Activated CD8-positive, alpha-beta memory T cell treated with anti-CD3 and anti-CD28 coated beads for 24 hours (primary cell): ENCODE measurements around the gene BIRC5.
"Not testable (repeated sequence)": the region's sequence is repeated elsewhere in the genome, so short reads cannot be mapped to it uniquely, and the experiment has no call there.

Experiments used
- DNase-seq: peaks from one replicate; pipeline ENCODE4 v3.0.0-alpha.2; 2020

BIRC5 gene

GRCh38 chr17:78214016-78214705, at the start of gene BIRC5:
TSS of gene BIRC5 (plus strand) at chr17:78214253. CDS start at chr17:78214317, 64 bp downstream.
- DNase-seq: peak; percentile 96

GRCh38 chr17:78164748-78165607, 49.1 kb upstream of the BIRC5 start:
- DNase-seq: no peak

- no peak for DNase-seq
Observed at GRCh38 chr17:78166416-78166815, 47.6 kb upstream of the BIRC5 start.

GRCh38 chr17:78168242-78168902, 45.7 kb upstream of the BIRC5 start, which contains the start of gene SYNGR2:
TSS of gene SYNGR2 (plus strand) at chr17:78168581. CDS start at chr17:78168617, 36 bp downstream.
- DNase-seq: peak; percentile 93

- peak; percentile 84 for DNase-seq
Observed at GRCh38 chr17:78168903-78169793, 44.9 kb upstream of the BIRC5 start.

- DNase-seq: no peak
Observed at GRCh38 chr17:78170692-78171590, 43.1 kb upstream of the BIRC5 start.

GRCh38 chr17:78171591-78172248, 42.3 kb upstream of the BIRC5 start:
- not testable (repeated sequence) for DNase-seq

- peak; percentile 61 for DNase-seq
Observed at GRCh38 chr17:78172249-78173051, 41.6 kb upstream of the BIRC5 start.

GRCh38 chr17:78173097-78173715, 40.8 kb upstream of the BIRC5 start:
- DNase-seq: peak; percentile 63

GRCh38 chr17:78174346-78174869, 39.6 kb upstream of the BIRC5 start:
- DNase-seq: peak; percentile 60

GRCh38 chr17:78174870-78175642, 39.0 kb upstream of the BIRC5 start:
- peak; percentile 58 for DNase-seq

GRCh38 chr17:78175643-78175981, 38.4 kb upstream of the BIRC5 start:
- DNase-seq: peak; percentile 59

GRCh38 chr17:78176548-78177025, 37.5 kb upstream of the BIRC5 start:
- DNase-seq: peak; percentile 90

- no peak for DNase-seq
Observed at GRCh38 chr17:78179372-78179771, 34.7 kb upstream of the BIRC5 start.

GRCh38 chr17:78180083-78180482, 34.0 kb upstream of the BIRC5 start:
- no peak for DNase-seq

GRCh38 chr17:78180508-78180907, 33.5 kb upstream of the BIRC5 start:
- no peak for DNase-seq

GRCh38 chr17:78182504-78182903, 31.5 kb upstream of the BIRC5 start:
- no peak for DNase-seq

- no peak for DNase-seq
Observed at GRCh38 chr17:78183916-78184315, 30.1 kb upstream of the BIRC5 start.
